ENCODE data around the gene RNF126.

DNA sequence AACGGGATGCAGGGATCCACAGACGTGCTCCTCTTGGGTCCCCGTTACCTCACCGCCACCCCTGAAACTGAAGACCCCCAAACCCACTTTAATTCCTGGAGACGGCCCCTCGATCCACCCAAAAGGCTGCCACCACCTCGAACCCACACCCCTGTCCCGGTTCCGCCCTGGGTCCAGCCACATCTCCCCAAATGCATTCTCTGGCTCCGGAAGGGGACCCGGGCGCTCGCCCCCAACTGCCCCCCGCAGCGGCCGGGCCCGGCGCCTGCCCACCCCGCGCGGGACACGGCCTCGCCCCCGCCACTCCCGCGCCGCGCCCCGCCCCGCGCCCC, 13.0 kb upstream of the RNF126 start:
- TF ChIP-seq, protein P1, sequence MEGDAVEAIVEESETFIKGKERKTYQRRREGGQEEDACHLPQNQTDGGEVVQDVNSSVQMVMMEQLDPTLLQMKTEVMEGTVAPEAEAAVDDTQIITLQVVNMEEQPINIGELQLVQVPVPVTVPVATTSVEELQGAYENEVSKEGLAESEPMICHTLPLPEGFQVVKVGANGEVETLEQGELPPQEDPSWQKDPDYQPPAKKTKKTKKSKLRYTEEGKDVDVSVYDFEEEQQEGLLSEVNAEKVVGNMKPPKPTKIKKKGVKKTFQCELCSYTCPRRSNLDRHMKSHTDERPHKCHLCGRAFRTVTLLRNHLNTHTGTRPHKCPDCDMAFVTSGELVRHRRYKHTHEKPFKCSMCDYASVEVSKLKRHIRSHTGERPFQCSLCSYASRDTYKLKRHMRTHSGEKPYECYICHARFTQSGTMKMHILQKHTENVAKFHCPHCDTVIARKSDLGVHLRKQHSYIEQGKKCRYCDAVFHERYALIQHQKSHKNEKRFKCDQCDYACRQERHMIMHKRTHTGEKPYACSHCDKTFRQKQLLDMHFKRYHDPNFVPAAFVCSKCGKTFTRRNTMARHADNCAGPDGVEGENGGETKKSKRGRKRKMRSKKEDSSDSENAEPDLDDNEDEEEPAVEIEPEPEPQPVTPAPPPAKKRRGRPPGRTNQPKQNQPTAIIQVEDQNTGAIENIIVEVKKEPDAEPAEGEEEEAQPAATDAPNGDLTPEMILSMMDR (IDR thresholded peaks at IDR 0.05), result no peak
- TF ChIP-seq REST (IDR thresholded peaks at IDR 0.05; ENCODE audit: insufficient read depth in 1 of 2, low read depth in 2 of 2, low read length in 1 of 2) (no peak), POLR2AphosphoS5 (IDR thresholded peaks at IDR 0.05; ENCODE audit: low read depth, low read length) (no peak)

All from Panc1 (cell line).